ENCODE results near the gene ZNF546. TPM values are rescaled to one million over a fixed set of nuclear protein-coding genes. Genes with fewer than 3 reads are reported as not detected.

ZNF546 gene
- total RNA-seq, 2 donors from 2014 or later, result 3.1 to 4.7 TPM

DNA sequence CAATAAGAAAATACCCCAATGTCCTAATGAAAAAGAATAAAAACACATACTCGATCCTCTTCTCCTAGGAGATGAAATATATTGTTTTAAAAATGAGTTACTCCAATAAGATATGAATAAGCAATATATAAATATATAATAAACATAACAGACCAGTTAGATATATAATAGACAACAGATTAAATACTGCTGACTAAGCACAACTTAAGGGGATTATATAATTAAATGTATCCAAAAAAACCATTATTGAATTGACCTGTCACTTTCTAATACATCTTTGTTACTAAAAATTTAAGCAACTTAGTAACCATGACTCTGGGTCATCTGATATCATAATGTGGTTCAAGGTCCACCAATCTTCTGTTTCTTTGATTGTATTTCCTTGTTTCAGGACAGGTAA, 73.2 kb downstream of the ZNF546 start:
- no peak overlapping the region for H3K27ac Mint-ChIP-seq
- H3K36me3 Mint-ChIP-seq, result peaks cover 54 to 61% of the 10 kb centered on the region in 2 donors
- DNase-seq (ENCODE audit: low spot score in 2 of 2), result no peak
- H3K9me3 Mint-ChIP-seq, result peaks cover 8 to 11% of the 10 kb centered on the region in 2 donors
- ATAC-seq, result no peak

Other genes starting within 250 kb of the ZNF546 start
- not detected for gene LEUTX, start 218.2 kb upstream of the ZNF546 start, total RNA-seq
- gene DYRK1B, start 162.9 kb upstream of the ZNF546 start, total RNA-seq, result 10 to 100 TPM in 1 of 2 donors, 1 to 10 TPM in 1; 8.9 to 10.3 TPM
- gene FBL, start 150.7 kb upstream of the ZNF546 start, total RNA-seq, result 100 to 1,000 TPM; 515 to 771 TPM
- 1 to 10 TPM; 4.6 to 8.2 TPM for gene FCGBP, start 62.4 kb upstream of the ZNF546 start, total RNA-seq
- 100 to 1,000 TPM in 1 of 2 donors, 10 to 100 TPM in 1; 93.6 to 114 TPM for gene PSMC4, start 25.9 kb upstream of the ZNF546 start, total RNA-seq
- 10 to 100 TPM in 1 of 2 donors, 1 to 10 TPM in 1; 5.4 to 21.5 TPM for gene ZNF780B, start 59.2 kb downstream of the ZNF546 start, total RNA-seq
- 10 to 100 TPM; 12.7 to 17.8 TPM for gene ZNF780A, start 93.9 kb downstream of the ZNF546 start, total RNA-seq
- gene MAP3K10, start 194.4 kb downstream of the ZNF546 start, total RNA-seq, result 10 to 100 TPM; 11.1 to 11.6 TPM
- gene TTC9B, start 221.3 kb downstream of the ZNF546 start, total RNA-seq, result not detected
- gene CCNP, start 229.6 kb downstream of the ZNF546 start, total RNA-seq, result under 1 TPM in 1 of 2 donors, not detected in 1; 0.43 TPM